NCI-H446 (cell line): ENCODE measurements around the gene DOLK.

Source experiments
- DNase-seq, 2 experiments: peaks; one replicate each; lab custom pipeline; 2025; lab: John Stamatoyannopoulos, UW

The DOLK gene

GRCh38 chr9:128906741-128907140 lies 40.7 kb downstream of the DOLK start:
- no peak for DNase-seq

GRCh38 chr9:128905964-128906363 lies 41.4 kb downstream of the DOLK start:
- no peak for DNase-seq

- DNase-seq, result no peak
Observed at GRCh38 chr9:128903871-128904620, 43.4 kb downstream of the DOLK start.

- no peak for DNase-seq
Observed at GRCh38 chr9:128903079-128903461, 44.3 kb downstream of the DOLK start.

- DNase-seq, result no peak
Observed at GRCh38 chr9:128902351-128903078, 44.9 kb downstream of the DOLK start.

- no peak for DNase-seq
Observed at GRCh38 chr9:128901822-128902221, 45.6 kb downstream of the DOLK start.

- no peak for DNase-seq
Observed at GRCh38 chr9:128901379-128901778, 46.0 kb downstream of the DOLK start.

GRCh38 chr9:128899566-128900322 lies 47.7 kb downstream of the DOLK start:
- no peak for DNase-seq

- no peak for DNase-seq
Observed at GRCh38 chr9:128898845-128899565, 48.4 kb downstream of the DOLK start.

GRCh38 chr9:128898382-128898781 lies 49.0 kb downstream of the DOLK start:
- no peak for DNase-seq

GRCh38 chr9:128895556-128895955 lies 51.8 kb downstream of the DOLK start:
- no peak for DNase-seq
